HUDEP-2 (cell line): ENCODE data around the gene SPTBN1.

Experiments
- DNase-seq, 76 experiments: peaks; one replicate each; lab custom pipeline; 2025; ENCODE audit not compliant: unreplicated experiment in 76 of 76; lab: John Stamatoyannopoulos, UW

The SPTBN1 gene

DNA sequence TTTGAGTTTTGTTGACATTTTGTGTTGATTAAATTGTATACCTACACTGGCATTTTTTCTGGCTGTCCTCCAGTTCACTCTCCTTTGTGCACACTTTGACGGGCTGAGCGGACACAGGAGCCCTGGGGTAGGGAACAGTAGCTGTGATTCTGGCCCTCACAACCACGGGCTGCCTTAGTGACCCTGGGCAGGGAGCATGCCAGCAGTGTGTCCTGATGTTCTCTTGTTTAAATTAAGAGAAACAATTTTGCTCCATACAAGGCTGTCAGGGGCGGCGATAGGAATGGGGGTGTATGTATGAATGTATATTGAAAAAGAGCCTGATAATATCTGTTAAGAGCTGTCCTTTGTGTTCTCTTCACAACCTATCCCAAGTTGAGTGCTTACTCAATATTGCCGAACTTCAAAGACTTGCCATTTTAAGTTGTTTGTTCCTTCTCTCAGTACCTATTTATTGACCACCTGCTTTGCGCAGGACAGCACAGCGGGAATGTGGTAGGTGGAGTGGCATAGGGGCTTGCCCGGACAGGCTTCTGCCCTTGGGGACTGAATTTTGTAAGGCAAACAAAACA lies 163.6 kb downstream of the SPTBN1 start:
- no peak for DNase-seq

DNA sequence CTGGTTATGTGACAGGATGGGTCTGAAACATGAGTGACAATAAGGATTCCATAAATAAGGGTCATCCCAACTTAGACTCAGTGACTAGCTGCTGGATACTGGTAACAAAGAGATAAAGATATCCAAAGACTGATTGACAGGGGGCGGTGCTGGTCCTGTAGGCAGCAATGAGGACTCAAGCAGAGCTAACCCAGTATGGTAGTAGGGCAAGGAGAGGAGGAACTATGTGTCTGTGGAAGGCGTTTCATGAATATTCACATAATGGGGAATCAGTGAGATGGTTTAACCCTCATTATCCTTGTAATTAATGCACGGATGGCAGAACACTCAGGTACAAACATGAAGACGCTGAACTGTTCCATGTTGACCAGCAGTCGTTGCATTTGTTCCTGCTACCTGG lies 164.8 kb downstream of the SPTBN1 start:
- DNase-seq: no peak

DNA sequence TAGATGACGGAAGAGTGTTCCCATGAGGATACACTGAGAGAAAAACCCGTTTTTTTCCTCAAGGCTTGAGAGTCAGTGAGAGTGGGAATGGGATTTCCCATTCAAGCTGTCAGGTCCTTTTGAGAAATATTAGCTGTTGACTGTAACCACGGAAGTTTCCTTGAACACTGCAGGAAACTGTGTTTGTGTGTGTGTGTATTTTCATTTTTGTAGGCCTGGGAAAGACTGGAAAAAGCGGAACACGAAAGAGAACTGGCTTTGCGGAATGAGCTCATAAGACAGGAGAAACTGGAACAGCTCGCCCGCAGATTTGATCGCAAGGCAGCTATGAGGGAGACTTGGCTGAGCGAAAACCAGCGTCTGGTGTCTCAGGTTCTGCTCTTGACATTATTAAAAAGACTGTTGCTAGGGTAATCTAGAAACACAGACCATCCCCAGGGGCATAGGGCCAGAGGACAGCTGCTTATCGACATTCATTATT lies 168.5 kb downstream of the SPTBN1 start:
- no peak for DNase-seq

DNA sequence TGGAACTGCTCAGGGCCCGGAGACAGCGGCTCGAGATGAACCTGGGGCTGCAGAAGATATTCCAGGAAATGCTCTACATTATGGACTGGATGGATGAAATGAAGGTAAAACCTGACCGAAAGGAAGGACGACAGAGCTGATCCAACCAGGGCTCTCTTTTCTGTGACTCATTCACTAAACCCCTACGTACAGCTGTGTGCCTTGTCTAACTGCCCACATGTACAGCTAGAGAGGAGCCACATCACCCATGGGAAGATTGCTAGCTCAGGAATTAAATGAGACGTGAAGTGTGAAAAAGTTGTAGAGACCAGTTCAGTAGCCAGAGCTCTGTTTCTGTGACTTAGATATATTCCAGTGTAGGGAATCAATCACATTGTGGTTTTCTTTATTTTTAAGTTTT lies 170.0 kb downstream of the SPTBN1 start:
- no peak for DNase-seq

DNA sequence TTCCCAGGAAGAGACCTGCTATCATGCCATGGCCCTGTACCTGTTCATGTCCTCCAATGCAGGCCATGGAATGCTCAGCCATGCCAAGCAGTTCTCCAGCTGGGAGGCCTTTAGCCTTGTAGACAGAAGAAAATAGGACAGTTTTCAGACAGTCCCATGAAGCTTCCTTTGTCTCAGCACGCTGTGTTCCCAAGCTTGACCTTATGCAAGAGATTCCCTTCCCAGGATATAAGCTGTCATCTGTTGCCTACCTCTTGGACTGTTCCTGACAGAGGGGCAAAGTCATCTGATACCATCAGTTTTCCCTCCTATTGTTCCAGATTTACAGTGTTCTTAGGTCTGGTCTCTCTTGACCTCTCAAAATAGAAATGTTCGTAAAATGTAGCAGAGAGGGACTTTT lies 170.8 kb downstream of the SPTBN1 start:
- DNase-seq: no peak

DNA sequence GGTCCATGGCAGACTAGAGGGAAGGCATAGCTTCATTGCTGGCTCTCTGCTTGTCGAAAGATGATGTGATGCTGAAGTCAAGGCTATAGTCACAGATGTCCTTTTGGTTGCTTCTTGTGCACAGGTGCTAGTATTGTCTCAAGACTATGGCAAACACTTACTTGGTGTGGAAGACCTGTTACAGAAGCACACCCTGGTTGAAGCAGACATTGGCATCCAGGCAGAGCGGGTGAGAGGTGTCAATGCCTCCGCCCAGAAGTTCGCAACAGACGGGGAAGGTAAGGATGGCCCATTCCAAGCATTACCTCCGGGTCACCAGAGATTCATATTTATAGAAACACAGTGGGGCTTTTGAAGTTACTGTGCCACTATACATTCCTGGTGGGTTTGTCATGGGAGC lies 171.8 kb downstream of the SPTBN1 start:
- no peak for DNase-seq

DNA sequence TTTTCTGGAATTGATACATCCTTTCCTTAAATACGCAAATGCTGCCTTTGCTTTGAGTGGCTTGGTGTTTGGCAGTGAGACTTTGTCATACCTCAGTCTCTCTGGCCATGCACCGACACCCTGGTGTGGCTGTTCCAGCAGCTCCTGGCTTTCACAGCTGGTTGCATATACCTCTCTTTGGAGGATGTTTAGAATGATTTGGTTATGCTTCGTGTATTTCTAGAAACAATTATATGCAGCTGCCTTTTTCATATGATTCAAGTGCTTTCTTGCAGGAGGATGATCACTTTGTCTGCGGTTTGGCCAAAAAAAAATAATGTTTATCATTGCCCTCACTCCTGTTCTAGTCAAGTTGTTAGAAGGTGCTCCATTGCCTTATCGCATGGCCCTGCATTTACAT lies 172.3 kb downstream of the SPTBN1 start:
- no peak for DNase-seq

DNA sequence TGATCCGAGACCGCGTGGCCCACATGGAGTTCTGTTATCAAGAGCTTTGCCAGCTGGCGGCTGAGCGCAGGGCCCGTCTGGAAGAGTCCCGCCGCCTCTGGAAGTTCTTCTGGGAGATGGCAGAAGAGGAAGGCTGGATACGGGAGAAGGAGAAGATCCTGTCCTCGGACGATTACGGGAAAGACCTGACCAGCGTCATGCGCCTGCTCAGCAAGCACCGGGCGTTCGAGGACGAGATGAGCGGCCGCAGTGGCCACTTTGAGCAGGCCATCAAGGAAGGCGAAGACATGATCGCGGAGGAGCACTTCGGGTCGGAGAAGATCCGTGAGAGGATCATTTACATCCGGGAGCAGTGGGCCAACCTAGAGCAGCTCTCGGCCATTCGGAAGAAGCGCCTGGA lies 172.8 kb downstream of the SPTBN1 start:
- DNase-seq: no peak

DNA sequence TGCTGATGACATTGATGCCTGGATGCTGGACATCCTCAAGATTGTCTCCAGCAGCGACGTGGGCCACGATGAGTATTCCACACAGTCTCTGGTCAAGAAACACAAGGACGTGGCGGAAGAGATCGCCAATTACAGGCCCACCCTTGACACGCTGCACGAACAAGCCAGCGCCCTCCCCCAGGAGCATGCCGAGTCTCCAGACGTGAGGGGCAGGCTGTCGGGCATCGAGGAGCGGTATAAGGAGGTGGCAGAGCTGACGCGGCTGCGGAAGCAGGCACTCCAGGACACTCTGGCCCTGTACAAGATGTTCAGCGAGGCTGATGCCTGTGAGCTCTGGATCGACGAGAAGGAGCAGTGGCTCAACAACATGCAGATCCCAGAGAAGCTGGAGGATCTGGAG lies 173.3 kb downstream of the SPTBN1 start:
- DNase-seq: no peak

DNA sequence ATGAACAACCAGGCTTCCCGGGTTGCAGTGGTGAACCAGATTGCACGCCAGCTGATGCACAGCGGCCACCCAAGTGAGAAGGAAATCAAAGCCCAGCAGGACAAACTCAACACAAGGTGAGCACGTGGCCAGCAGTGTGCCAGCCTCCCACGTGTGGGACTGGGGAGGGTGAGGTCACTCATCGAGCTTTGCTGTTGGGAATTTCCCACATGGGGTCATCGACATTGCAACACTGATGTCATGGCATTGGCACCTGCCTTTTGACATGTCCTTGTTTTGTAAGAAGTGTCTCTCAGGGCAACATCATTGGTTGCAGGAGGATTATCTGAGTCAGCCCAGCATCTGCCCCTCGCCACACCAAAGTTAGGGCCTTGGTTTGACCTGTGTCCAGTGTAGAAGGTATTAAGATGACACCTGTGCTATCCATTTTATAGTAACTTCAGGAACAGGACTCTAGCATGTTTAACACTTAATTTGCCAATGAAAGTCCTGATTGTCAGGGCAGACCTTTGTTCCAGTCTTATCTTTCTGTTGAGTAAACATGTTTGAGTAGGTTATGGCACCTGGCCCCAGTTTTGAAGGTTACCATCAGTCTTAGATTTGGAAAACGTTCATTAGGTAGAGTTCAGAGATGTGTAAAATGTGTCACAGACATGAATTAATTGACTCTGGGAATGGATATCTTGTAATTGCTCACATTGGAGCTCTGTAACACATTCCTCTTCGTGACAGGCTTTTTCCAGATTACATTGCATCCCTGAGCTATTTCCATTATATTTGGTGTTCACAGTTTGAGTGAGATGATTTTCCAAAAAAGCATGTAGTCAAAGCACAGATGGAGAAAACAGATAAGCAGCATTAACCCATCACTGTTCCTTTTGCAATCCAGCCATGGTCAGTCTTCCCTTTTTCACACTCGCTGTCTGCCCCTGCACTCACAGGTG lies 174.1 kb downstream of the SPTBN1 start:
- DNase-seq: no peak

DNA sequence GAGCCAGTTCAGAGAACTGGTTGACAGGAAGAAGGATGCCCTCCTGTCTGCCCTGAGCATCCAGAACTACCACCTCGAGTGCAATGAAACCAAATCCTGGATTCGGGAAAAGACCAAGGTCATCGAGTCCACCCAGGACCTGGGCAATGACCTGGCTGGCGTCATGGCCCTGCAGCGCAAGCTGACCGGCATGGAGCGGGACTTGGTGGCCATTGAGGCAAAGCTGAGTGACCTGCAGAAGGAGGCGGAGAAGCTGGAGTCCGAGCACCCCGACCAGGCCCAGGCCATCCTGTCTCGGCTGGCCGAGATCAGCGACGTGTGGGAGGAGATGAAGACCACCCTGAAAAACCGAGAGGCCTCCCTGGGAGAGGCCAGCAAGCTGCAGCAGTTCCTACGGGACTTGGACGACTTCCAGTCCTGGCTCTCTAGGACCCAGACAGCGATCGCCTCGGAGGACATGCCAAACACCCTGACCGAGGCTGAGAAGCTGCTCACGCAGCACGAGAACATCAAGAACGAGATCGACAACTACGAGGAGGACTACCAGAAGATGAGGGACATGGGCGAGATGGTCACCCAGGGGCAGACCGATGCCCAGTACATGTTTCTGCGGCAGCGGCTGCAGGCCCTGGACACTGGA lies 174.9 kb downstream of the SPTBN1 start:
- DNase-seq: no peak

DNA sequence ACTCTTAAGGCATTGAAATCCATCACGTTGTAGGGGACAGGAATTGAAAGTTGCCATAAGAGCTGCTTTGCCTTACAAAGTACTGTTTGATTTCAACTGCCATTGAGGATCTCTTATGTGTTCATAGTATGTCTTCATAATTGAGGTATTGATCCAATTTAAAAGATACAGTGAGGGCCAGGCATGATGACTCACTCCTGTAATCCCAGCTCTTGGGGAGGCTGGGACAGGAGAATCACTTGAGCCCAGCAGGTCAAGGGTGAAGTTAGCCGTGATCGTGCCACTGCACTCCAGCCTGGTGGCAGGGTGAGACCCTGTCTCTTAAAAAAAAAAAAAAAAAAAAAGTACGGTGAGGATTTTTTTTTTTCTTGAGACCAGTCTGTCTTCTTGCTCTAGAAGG lies 175.6 kb downstream of the SPTBN1 start:
- DNase-seq: no peak

DNA sequence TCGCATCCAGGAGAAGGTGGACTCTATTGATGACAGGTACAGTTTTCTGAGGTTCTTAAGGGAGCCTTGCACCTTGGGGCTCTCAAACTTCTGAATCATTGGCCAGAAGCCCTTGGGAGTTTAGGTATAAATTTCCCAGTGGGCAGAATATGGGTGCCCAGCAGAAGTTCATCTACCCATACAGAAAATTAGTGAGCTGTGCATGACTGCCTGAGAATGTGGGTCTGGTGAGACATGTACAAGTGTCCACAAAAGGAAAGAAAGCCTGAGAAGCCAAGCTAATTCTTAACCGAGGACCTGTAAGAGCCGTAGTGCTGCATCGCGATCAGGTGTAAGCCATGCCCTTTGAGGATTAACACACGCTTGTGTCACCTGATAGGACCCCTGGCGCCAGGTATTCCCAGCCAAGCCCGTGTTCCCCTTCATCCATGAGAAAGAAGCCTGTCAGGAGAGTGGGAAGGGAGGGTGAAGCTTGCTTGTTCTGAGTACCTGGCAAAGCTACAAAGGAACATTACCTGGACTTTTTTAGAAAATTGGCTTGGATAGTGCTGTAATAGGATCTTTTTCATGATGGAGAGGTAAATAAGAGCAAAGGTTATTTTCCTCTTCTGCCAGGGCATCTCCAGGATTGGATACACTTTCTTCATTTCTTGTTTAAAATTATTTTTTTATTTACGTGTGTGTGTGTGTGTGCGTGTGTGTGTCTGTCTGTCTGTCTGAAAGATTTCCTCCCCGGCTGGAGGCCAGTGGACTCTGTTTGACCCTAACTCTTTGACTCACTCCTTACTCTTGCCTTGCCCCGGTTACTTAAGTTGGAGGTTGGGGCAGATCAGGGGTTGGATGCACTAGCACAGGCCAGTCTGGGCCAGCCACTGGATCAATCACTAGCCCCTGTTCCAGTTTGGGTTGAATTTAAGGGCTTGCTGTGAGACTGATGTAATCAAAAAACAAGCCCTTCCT lies 176.9 kb downstream of the SPTBN1 start:
- DNase-seq: no peak

DNA sequence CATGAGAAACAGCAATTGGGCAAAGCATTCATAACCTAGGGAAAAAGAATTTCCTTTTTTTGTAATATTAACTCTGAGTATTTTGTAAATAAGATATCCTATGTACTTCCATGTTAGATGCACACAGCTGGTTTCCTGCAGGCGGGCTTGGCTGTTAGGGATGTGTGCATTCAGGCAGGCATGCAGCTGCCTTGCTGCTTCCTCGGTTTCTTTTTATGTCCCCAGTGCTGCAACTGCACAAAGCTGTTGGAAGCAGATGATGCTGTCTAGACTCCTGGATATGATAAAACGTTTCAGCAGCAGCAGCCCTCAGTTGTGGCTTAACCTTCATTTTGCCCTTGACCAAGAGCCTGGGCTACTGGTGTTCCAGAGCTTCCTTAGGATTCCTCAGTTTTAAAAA lies 177.9 kb downstream of the SPTBN1 start:
- no peak for DNase-seq

DNA sequence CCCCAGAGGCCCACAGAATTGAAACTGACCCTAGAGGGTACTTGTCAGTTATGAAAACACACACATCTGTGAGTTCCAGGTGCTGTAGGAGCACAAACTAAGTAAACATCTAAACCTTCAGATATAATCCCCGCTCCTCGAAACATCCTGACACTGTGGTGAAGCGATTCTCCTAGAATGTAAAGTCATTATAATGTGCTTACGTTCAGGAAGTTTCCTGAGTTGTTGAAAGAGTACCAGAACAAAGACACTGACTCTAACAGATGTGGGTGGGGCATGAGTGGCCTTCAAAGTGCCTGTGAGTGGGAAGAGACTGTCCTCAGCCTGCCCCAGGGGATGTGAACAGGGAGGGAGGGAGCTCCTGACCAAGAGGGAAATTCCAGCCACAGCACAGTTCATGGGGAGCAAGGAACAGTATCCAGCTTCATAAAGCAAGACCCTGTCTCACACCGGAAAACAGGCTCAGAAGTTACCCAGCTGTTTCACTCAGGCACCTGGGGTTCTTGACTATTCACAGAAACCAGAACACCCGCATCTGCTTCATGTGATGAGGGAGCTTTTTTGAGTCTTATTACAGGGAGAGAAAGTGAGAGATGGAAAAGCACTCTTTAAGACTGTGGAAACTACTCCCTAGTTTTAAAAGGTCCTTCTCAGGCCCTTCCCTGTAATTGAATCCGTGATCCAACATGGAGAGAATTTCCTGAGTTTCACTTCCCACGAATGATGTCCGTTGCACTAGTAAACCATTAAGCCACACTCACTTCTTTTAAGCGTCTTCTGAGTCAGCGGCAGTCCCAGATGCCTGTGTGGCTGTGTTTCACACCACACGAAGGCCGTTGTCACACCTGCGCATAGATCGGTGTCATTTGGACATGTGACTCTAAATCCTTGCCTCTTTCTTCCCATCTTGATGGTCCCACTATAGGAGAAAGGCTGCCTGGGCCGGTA lies 178.7 kb downstream of the SPTBN1 start:
- DNase-seq: no peak

DNA sequence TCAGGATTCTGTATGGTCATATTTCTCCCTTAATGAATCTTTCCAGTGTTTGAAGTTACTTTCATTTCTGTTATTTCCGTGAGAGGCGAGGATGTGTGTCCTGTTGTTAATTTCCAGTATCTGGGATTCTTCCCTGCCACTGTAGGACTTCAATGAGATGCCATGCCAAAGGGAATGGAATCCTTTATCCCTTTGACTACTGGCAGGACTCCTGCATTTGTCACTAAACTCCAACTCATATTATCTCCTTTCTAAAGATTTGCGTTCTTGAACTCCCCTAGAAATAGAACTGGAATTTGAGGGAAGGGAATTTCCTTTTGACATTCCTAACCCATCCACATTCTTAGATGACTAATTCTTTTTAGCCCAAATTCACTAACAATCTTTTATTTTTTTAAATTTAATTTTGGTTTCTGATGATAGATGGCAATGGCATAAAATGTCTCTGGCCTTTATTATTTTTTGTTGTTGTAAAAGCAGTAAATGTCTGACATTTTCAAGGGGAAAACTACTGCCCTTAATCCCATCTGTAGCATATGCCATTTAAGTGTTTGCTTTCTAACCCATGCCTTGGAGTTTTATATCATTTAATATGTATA lies 179.5 kb downstream of the SPTBN1 start:
- DNase-seq: no peak

DNA sequence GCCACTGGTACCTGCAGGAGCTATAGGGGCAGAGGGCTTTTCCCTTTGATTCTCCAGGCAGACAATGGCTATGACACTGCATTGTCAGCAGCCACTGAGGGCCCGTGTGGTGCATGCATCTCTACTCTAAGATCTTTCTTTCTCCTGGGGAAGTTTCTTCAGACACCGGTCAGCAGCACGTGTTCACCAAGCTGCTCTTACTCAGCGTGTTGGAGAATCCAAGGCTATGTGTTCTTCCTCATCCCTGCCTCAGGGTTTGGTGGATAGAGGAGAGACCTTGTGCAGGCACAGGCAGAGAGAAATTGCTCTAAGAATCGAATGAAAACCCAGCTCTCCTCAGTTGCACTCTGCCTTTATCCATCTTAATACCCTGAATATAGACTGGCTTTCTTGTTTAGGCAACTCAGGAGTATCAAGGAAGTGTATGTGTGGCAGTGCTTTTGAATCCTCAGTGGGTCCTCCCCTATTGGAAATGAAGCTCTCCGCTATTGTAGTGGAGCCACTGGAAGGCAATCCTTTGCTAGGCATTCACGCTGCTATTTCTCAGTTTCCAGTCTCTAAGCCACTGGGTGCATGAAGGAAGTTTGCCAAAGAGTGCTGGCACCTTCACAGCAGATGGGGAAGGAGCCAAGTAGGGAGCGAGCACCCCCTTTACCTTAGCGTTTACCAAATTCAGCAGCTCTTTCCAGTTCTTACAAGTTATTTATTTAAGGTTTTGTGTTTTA lies 180.4 kb downstream of the SPTBN1 start:
- no peak for DNase-seq

DNA sequence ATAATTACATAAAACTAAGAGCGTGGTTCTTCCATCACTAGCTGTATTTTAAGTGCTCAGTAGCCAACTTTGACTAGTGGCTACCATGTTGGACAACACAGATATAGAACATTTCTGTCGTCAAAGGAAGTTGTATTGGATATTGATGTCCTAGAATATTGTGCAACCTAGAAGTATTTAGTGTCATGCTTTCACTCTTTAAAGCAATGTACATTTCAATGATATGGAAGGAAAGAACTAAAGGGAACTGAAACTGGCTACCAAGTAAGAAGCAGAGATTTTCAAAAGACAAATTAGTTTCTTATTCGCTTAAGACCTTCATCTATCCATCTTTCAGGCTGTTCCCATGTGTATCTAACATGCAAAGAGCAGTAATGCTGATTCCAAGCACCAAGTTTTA lies 182.0 kb downstream of the SPTBN1 start:
- DNase-seq: no peak
